22Rv1 (cell line): ENCODE results near the gene BUB1.

Experiments used
- H3K27ac ChIP-seq: fragments of 450-650 bp; 2 replicates; pipeline ENCODE4 v1.5.1; 2017
- ZFX ChIP-seq: fragments of 450-650 bp; IDR thresholded peaks from 2 replicates; pipeline ENCODE4 v1.6.1; 2017; ENCODE audit warnings: antibody characterized with exemption, borderline replicate concordance
- TF ChIP-seq, protein P1 (sequence below): fragments of 450-650 bp; IDR thresholded peaks from 2 replicates; pipeline ENCODE4 v1.5.1; 2017; ENCODE audit warnings: mild to moderate bottlenecking

BUB1 gene

DNA sequence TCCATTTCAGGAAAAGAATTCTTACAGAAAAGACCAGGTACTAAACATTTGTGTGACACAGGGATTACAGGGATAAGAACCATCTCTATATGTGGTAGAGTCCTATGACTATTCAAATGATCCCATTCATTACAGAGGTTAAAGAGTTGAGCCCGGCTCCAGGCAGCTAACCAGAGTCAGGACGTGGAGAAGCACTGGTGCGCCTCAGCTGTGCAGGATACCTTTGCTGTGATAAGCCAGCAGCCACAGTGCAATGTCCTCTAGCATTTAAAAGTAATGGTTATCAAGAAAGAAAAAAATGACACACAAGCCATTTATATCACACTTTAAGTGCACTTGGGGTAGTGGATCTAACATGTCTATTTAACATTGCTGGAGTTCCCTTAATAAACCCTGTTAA is 17.3 kb downstream of the BUB1 start:
- no peak overlapping the region for H3K27ac ChIP-seq
- TF ChIP-seq, protein P1, sequence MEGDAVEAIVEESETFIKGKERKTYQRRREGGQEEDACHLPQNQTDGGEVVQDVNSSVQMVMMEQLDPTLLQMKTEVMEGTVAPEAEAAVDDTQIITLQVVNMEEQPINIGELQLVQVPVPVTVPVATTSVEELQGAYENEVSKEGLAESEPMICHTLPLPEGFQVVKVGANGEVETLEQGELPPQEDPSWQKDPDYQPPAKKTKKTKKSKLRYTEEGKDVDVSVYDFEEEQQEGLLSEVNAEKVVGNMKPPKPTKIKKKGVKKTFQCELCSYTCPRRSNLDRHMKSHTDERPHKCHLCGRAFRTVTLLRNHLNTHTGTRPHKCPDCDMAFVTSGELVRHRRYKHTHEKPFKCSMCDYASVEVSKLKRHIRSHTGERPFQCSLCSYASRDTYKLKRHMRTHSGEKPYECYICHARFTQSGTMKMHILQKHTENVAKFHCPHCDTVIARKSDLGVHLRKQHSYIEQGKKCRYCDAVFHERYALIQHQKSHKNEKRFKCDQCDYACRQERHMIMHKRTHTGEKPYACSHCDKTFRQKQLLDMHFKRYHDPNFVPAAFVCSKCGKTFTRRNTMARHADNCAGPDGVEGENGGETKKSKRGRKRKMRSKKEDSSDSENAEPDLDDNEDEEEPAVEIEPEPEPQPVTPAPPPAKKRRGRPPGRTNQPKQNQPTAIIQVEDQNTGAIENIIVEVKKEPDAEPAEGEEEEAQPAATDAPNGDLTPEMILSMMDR = no peak
- no peak for TF ChIP-seq ZFX

DNA sequence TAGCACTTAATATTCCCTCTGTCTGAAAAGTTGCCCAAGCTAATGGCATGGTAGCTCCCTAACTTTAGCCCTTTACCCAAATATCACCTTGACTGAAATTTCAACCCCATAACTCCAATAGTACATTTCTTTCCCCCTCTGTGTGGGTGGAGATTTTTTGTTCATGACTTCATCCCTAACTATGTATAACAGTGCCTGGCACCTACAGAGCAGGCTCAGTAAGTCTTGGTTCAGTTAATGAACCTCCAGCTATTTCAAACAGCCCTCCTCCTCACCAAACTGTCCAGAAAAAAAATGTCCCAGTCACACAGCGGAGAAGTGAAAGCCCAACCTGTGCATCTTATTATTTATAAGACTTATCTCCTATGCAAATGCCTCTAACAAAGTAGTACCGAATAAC is 18.6 kb downstream of the BUB1 start:
- no peak overlapping the region for H3K27ac ChIP-seq
- TF ChIP-seq ZFX = no peak
- TF ChIP-seq, protein P1 = no peak

DNA sequence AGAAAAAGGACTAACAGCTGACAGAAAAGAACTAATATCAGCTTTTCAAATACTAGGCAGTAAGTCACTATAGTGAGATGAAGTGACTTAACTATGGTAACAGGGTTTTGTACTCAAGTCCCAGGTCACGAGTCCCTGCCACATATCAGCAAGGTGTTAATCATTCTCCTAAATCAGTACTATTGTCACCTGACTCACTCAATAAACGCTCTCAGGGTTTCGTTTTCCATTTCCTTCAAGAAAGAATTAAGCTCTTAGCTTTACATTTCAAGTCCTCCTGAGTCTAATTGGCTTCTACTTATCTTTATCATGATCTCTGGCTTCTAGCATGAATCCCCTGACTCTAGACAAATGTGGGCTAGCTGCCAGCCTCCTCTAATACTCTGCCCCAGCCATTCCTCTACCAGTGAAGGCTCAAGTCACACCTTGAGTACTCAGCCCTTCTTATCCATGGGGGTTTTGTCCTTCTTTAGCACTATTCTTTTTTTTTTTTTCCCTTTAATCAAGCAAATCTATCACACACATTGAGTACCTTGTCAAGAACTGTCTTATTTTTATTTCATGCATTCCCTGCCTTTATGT is 20.0 kb downstream of the BUB1 start:
- H3K27ac ChIP-seq = no peak overlapping the region
- TF ChIP-seq, protein P1 = no peak
- TF ChIP-seq ZFX = no peak

DNA sequence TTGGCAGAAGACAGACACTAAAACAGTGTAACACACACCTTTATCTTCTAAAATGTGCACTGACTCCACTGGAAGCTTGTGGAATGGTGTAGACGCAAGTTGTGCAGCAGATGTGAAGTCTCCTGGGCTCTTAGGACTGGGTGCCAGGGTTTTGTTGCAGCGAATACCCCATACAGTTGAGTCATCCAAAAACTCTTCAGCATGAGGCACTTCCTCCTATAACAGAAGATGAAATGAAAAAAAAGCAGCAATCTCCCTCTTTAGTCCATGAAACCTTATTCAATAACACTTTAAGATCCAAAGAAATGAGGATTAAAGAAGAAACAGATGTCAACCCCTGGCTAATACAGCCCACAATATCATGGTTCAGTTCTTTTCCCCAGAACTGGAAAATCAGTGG is 22.2 kb downstream of the BUB1 start:
- H3K27ac ChIP-seq = no peak overlapping the region
- TF ChIP-seq, protein P1 = no peak
- no peak for TF ChIP-seq ZFX

DNA sequence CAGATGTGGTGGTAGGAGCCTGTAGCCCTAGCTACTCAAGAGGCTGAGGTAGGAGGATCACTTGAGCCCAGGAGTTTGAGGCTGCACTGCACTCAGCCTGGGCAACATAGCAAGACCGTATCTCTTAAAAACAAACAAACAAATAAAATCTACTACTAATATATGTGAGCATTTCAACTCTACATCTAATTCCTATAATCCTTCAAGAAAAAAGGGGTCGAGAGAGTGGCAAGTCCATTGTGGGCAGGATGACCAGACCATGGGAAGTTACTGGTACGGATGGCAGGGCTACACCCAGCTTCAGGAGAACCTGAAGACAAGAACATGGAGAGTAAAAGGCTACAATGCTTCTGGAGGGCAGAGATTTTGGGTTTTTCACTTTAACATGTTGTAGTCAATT is 24.0 kb downstream of the BUB1 start:
- TF ChIP-seq ZFX = no peak
- TF ChIP-seq, protein P1 = no peak

DNA sequence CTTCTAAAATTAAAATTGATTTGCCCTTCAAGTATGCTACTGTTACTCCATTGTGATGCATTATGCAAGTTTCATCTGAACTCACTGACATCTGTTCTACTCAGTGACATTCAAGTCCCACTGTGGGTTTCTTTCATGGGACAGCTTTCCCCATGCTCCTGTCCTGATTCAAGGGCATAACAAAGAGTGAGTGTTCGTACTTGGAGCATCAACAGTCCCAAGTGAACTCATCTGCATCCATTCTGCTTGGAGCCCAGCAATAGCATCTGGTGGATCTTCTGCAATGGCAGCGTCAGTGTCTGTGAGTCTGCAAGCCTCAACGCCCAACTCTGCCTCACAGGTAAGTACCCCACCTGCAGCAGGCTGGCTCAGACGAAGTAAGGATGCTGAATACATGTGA is 27.5 kb downstream of the BUB1 start:
- no peak overlapping the region for H3K27ac ChIP-seq
- TF ChIP-seq ZFX = no peak
- TF ChIP-seq, protein P1 = no peak

More for the DNA sequence above, 24.0 kb downstream of the BUB1 start:
- no peak overlapping the region for H3K27ac ChIP-seq

DNA sequence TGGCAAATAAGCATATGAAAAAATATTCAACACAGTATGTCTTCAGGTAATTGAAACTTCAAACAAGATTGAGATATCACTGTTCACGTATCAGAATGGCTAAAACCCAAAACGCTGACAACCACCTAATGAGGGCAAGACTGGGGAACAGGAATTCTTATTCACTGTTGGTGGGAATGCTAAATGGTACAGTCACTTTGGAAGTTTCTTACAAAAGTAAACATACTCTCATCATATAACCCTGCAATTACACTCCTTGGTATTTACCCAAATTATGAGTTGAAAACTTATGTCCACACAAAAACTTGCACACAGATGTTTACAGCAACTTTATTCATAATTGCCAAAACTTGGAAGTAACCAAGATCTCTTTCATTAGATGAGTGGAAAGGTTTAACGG is 30.1 kb downstream of the BUB1 start:
- no peak overlapping the region for H3K27ac ChIP-seq
- TF ChIP-seq, protein P1 = no peak
- no peak for TF ChIP-seq ZFX
